LHCN-M2 (cell line): ENCODE results near the gene TARDBP. TPM values are rescaled to one million over a fixed set of nuclear protein-coding genes. Genes with fewer than 3 reads are reported as not detected.
"Not testable (repeated sequence)": the region's sequence is repeated elsewhere in the genome, so short reads cannot be mapped to it uniquely, and the experiment has no call there.

Experiments used
- DNase-seq: peaks from one replicate; pipeline ENCODE4 v3.0.0-alpha.2; 2012; ENCODE audit warnings: low read depth
- total RNA-seq: library from RNA; depleted of rRNA; stranded (reverse); fragments of >200 nt; gene quantifications from 2 replicates; pipeline ENCODE4 v1.2.3, GENCODE V29; 2014

TARDBP gene
- total RNA-seq, 1 experiment from 2014 or later: 61.0 TPM

GRCh38 chr1:11042065-11042464 is 29.6 kb downstream of the TARDBP start:
- DNase-seq: no peak

- DNase-seq: no peak
Observed at GRCh38 chr1:11042995-11043874, 30.8 kb downstream of the TARDBP start.

GRCh38 chr1:11044086-11044848 is 31.8 kb downstream of the TARDBP start:
- DNase-seq: no peak

GRCh38 chr1:11044849-11045427 is 32.5 kb downstream of the TARDBP start:
- DNase-seq: no peak

GRCh38 chr1:11045428-11046269 is 33.2 kb downstream of the TARDBP start:
- no peak for DNase-seq

- DNase-seq: no peak
Observed at GRCh38 chr1:11046270-11046566, 33.8 kb downstream of the TARDBP start.

- DNase-seq: no peak
Observed at GRCh38 chr1:11046625-11047365, 34.3 kb downstream of the TARDBP start, which contains the start of gene MASP2. Gene MASP2, minus strand, starts transcription at chr1:11047239. Its CDS starts 32 bp downstream, at chr1:11047207.

- not testable (repeated sequence) for DNase-seq
Observed at GRCh38 chr1:11051121-11051520, 38.7 kb downstream of the TARDBP start.

- DNase-seq: no peak
Observed at GRCh38 chr1:11051781-11052511, 39.5 kb downstream of the TARDBP start.

- no peak for DNase-seq
Observed at GRCh38 chr1:11052839-11053757, 40.6 kb downstream of the TARDBP start.

- no peak for DNase-seq
Observed at GRCh38 chr1:11053758-11054137, 41.3 kb downstream of the TARDBP start.

GRCh38 chr1:11054181-11054580 is 41.7 kb downstream of the TARDBP start:
- DNase-seq: no peak

- DNase-seq: no peak
Observed at GRCh38 chr1:11054666-11055065, 42.2 kb downstream of the TARDBP start.

- no peak for DNase-seq
Observed at GRCh38 chr1:11055676-11056075, 43.2 kb downstream of the TARDBP start.

- no peak for DNase-seq
Observed at GRCh38 chr1:11056504-11056903, 44.0 kb downstream of the TARDBP start.

- no peak for DNase-seq
Observed at GRCh38 chr1:11057477-11057876, 45.0 kb downstream of the TARDBP start.

GRCh38 chr1:11058026-11058425 is 45.6 kb downstream of the TARDBP start:
- DNase-seq: no peak

GRCh38 chr1:11058595-11059154 is 46.2 kb downstream of the TARDBP start:
- no peak for DNase-seq
